Gastrocnemius medialis (tissue), 4 donors: ENCODE data around the gene HOXB2. TPM values are rescaled to one million over a fixed set of nuclear protein-coding genes. Genes with fewer than 3 reads are reported as not detected.

ENCODE experiments used
- ATAC-seq, 2 donors: fragments of 150-250 bp; one replicate each; pipeline ENCODE4 v1.9.1; 2016
- DNase-seq, 2 donors: peaks; one replicate each; pipeline ENCODE4 v3.0.0-alpha.2; 2019
- H3K27ac ChIP-seq, 4 donors: fragments of 200-600 bp; sonication (generic); 1 replicate in 1 of 4; 2 replicates in 3 of 4; pipeline ENCODE4 v1.5.1; 2016 to 2018; ENCODE audit warnings: mild to moderate bottlenecking in 2 of 4, moderate library complexity in 1 of 4
- H3K27me3 ChIP-seq, 3 donors: fragments of 200-600 bp; sonication (generic) in 2 of 3; 1 replicate in 1 of 3; 2 replicates in 2 of 3; pipeline versions ENCODE4 v1.5.1 to v1.6.0; 2016 to 2019; ENCODE audit warnings: mild to moderate bottlenecking in 1 of 3, moderate library complexity in 1 of 3
- H3K36me3 ChIP-seq, 2 donors: fragments of 200-600 bp; sonication (generic) in 1 of 2; one replicate each; pipeline ENCODE4 v1.5.1; 2017 to 2018
- H3K4me1 ChIP-seq, 2 donors: fragments of 200-600 bp; sonication (generic) in 1 of 2; one replicate each; pipeline ENCODE4 v1.5.1; 2016 to 2017; ENCODE audit warnings: mild to moderate bottlenecking in 2 of 2
- H3K4me3 ChIP-seq, 4 donors: fragments of 200-600 bp; sonication (generic) in 3 of 4; 1 replicate in 1 of 4; 2 replicates in 3 of 4; pipeline ENCODE4 v1.5.1; 2016 to 2019; ENCODE audit warnings: mild to moderate bottlenecking in 2 of 4
- H3K9me3 ChIP-seq, 3 donors: fragments of 200-600 bp; sonication (generic) in 2 of 3; 1 replicate in 1 of 3; 2 replicates in 2 of 3; pipeline ENCODE4 v1.5.1; 2016 to 2019
- CTCF ChIP-seq, 5 experiments: fragments of 450-650 bp in 3 of 5; fragments of 200-600 bp in 2 of 5; sonication (generic) in 2 of 5; IDR thresholded peaks in 4 of 5; conservative IDR thresholded peaks in 1 of 5; 1 replicate in 4 of 5; 2 replicates in 1 of 5; pipeline ENCODE4 v1.5.1; 2016 to 2019; ENCODE audit warnings: antibody characterized with exemption in 5 of 5, mild to moderate bottlenecking in 3 of 5, moderate library complexity in 3 of 5
- POLR2A ChIP-seq, 2 donors: fragments of 450-650 bp; IDR thresholded peaks; one replicate each; pipeline ENCODE4 v1.6.1; 2017; ENCODE audit warnings: antibody characterized with exemption in 2 of 2, mild to moderate bottlenecking in 2 of 2, moderate library complexity in 2 of 2
- in situ Hi-C, 4 donors: fragments of 200-750 bp; cut with MboI; loops; one replicate each; pipeline versions ENCODE4 v1.15.0 to v1.8.0; 2017; ENCODE audit warnings: low sequenced_read_pairs in 4 of 4
- intact Hi-C: fragments of 100-400 bp; cut with DNase I; formaldehyde crosslinking; loops from one replicate; pipeline ENCODE4 v1.15.1; 2023; ENCODE audit warnings: low total_unique reads
- total RNA-seq, 4 donors: library from RNA; depleted of rRNA; stranded (reverse); fragments of >200 nt; gene quantifications; one replicate each; pipeline versions ENCODE4 v1.1.0 to v1.2.3, GENCODE V29; 2016

HOXB2 gene
- total RNA-seq, 4 donors from 2014 or later: 4.1 to 22.1 (median 10.4) TPM

GRCh38 chr17:48569674-48570324 is 24.9 kb upstream of the HOXB2 start:
- ATAC-seq (no peak), DNase-seq (no peak)
- peaks cover 25 to 35% (median 31%) of the 10 kb centered on the region in 3 donors for H3K27me3 ChIP-seq
- peak overlapping the region in 3 of 4 donors; percentile 57 to 78 (median 70) for H3K27ac ChIP-seq
- peaks cover 0 to 12% of the 10 kb centered on the region in 2 donors for H3K4me1 ChIP-seq
- TF ChIP-seq POLR2A (IDR thresholded peaks at IDR 0.05): no peak
- TF ChIP-seq CTCF (IDR thresholded peaks at IDR 0.05 in 4 of 5, conservative IDR thresholded peaks at IDR 0.05 in 1 of 5): no peak
- H3K4me3 ChIP-seq: peak overlapping the region in 2 of 4 donors; percentile 26 to 35
- intact Hi-C loops: no loop called here
- H3K36me3 ChIP-seq: no peaks in the 10 kb centered on the region
- in situ Hi-C loops: no loop called here
- H3K9me3 ChIP-seq: no peaks in the 10 kb centered on the region

GRCh38 chr17:48569240-48569582 is 24.3 kb upstream of the HOXB2 start:
- no peaks in the 10 kb centered on the region for H3K36me3 ChIP-seq
- intact Hi-C loops (no loop called here), in situ Hi-C loops (no loop called here)
- peaks cover 25 to 36% (median 32%) of the 10 kb centered on the region in 3 donors for H3K27me3 ChIP-seq
- DNase-seq (no peak), ATAC-seq (no peak)
- H3K27ac ChIP-seq: peak overlapping the region in 3 of 4 donors; percentile 57 to 78 (median 70)
- H3K9me3 ChIP-seq: no peaks in the 10 kb centered on the region
- H3K4me1 ChIP-seq: peaks cover 0 to 12% of the 10 kb centered on the region in 2 donors
- peak overlapping the region in 3 of 4 donors; percentile 16 to 28 (median 22) for H3K4me3 ChIP-seq
- TF ChIP-seq CTCF (IDR thresholded peaks at IDR 0.05 in 4 of 5, conservative IDR thresholded peaks at IDR 0.05 in 1 of 5) (no peak), POLR2A (IDR thresholded peaks at IDR 0.05) (no peak)

GRCh38 chr17:48568499-48569239 is 23.8 kb upstream of the HOXB2 start:
- intact Hi-C loops (no loop called here), in situ Hi-C loops (no loop called here)
- Histone ChIP-seq H3K36me3 (no peaks in the 10 kb centered on the region), H3K9me3 (no peaks in the 10 kb centered on the region), H3K27me3 (peaks cover 25 to 35% (median 29%) of the 10 kb centered on the region in 3 donors), H3K4me1 (peaks cover 0 to 12% of the 10 kb centered on the region in 2 donors), H3K4me3 (peak overlapping the region in 3 of 4 donors; percentile 22 to 37 (median 28)), H3K27ac (peak overlapping the region in 3 of 4 donors; percentile 57 to 78 (median 70))
- TF ChIP-seq CTCF (IDR thresholded peaks at IDR 0.05 in 4 of 5, conservative IDR thresholded peaks at IDR 0.05 in 1 of 5): no peak
- no peak for TF ChIP-seq POLR2A (IDR thresholded peaks at IDR 0.05)
- no peak for DNase-seq
- no peak for ATAC-seq

- peaks cover 21 to 32% (median 29%) of the 10 kb centered on the region in 3 donors for H3K27me3 ChIP-seq
- no peaks in the 10 kb centered on the region for H3K36me3 ChIP-seq
- no peak for ATAC-seq
- in situ Hi-C loops: no loop called here
- H3K4me3 ChIP-seq: peak overlapping the region in 2 of 4 donors; percentile 22 to 37
- peaks cover 0 to 12% of the 10 kb centered on the region in 2 donors for H3K4me1 ChIP-seq
- DNase-seq: no peak
- TF ChIP-seq POLR2A (IDR thresholded peaks at IDR 0.05) (no peak), CTCF (IDR thresholded peaks at IDR 0.05 in 4 of 5, conservative IDR thresholded peaks at IDR 0.05 in 1 of 5) (no peak)
- peak overlapping the region in 3 of 4 donors; percentile 56 to 78 (median 57) for H3K27ac ChIP-seq
- H3K9me3 ChIP-seq: no peaks in the 10 kb centered on the region
- intact Hi-C loops: no loop called here
Measured at GRCh38 chr17:48567646-48568354, 22.9 kb upstream of the HOXB2 start.
